ENCODE measurements around the gene CYP26B1.

- no peak for TF ChIP-seq FOXK1 (CRISPR knock-in tag; IDR thresholded peaks at IDR 0.05)
- no peak for TF ChIP-seq AFF4 (CRISPR knock-in tag; IDR thresholded peaks at IDR 0.05; ENCODE audit: borderline replicate concordance)
- no peak for TF ChIP-seq CTCF (IDR thresholded peaks at IDR 0.05)
- TF ChIP-seq IRF1 (CRISPR knock-in tag; IDR thresholded peaks at IDR 0.05), result no peak
- no peak for TF ChIP-seq NR2C2 (CRISPR knock-in tag; IDR thresholded peaks at IDR 0.05)
- no peak for TF ChIP-seq HMGXB4 (CRISPR knock-in tag; IDR thresholded peaks at IDR 0.05)
- no peak for TF ChIP-seq ZBTB21 (CRISPR knock-in tag; IDR thresholded peaks at IDR 0.05; ENCODE audit: borderline replicate concordance)
- no peak for TF ChIP-seq NR3C1 (CRISPR knock-in tag; conservative IDR thresholded peaks at IDR 0.05; ENCODE audit: low read depth)
Measured at GRCh38 chr2:72126186-72127100, 21.2 kb downstream of the CYP26B1 start.

Measured in WTC11 (cell line).